Vagina (tissue), 2 donors: ENCODE results near the gene SUPT3H. TPM values are rescaled to one million over a fixed set of nuclear protein-coding genes. Genes with fewer than 3 reads are reported as not detected.
A peak's percentile ranks its signal among the peaks of the same experiment; 100 is the strongest.

Experiments used
- DNase-seq, 2 donors: peaks; one replicate each; pipeline ENCODE4 v3.0.0-alpha.2; 2017; ENCODE audit errors: extremely low spot score in 2 of 2
- H3K27ac ChIP-seq: fragments of 200-600 bp; sonication (generic); one replicate; pipeline ENCODE4 v1.5.1; 2019
- H3K27me3 ChIP-seq: fragments of 200-600 bp; sonication (generic); one replicate; pipeline ENCODE4 v1.5.1; 2019
- H3K36me3 ChIP-seq, 2 donors: fragments of 200-600 bp; sonication (generic); one replicate each; pipeline ENCODE4 v1.5.1; 2017 to 2019
- H3K4me1 ChIP-seq: fragments of 200-600 bp; sonication (generic); one replicate; pipeline ENCODE4 v1.5.1; 2019
- H3K4me3 ChIP-seq, 2 donors: fragments of 200-600 bp; sonication (generic); 1 replicate in 1 of 2; 2 replicates in 1 of 2; pipeline ENCODE4 v1.5.1; 2016 to 2019
- H3K9me3 ChIP-seq: fragments of 200-600 bp; sonication (generic); one replicate; pipeline ENCODE4 v1.5.1; 2019
- POLR2A ChIP-seq, 2 donors: fragments of 450-650 bp; IDR thresholded peaks; one replicate each; pipeline ENCODE4 v1.6.1; 2017; ENCODE audit warnings: antibody characterized with exemption in 2 of 2, mild to moderate bottlenecking in 2 of 2, moderate library complexity in 2 of 2
- POLR2AphosphoS5 ChIP-seq, 2 donors: sonication (generic); formaldehyde crosslinking; IDR thresholded peaks; one replicate each; pipeline ENCODE4 v1.9.0; 2017; ENCODE audit warnings: antibody characterized with exemption in 2 of 2, mild to moderate bottlenecking in 2 of 2, low read depth in 1 of 2; ENCODE audit not compliant: insufficient read depth in 1 of 2
- intact Hi-C: fragments of 100-400 bp; cut with DNase I; formaldehyde crosslinking; loops from one replicate; pipeline ENCODE4 v1.15.1; 2023
- total RNA-seq: library from RNA; depleted of rRNA; stranded (reverse); fragments of >200 nt; gene quantifications from one replicate; pipeline ENCODE4 v1.2.3, GENCODE V29; 2016
- TF ChIP-seq, protein P1 (sequence below), 3 experiments: fragments of 450-650 bp in 2 of 3; fragments of 200-600 bp in 1 of 3; sonication (generic) in 1 of 3; IDR thresholded peaks; one replicate each; pipeline ENCODE4 v1.5.1; 2017 to 2019; ENCODE audit warnings: antibody characterized with exemption in 3 of 3, mild to moderate bottlenecking in 2 of 3, moderate library complexity in 2 of 3

Gene SUPT3H
- total RNA-seq, 1 donor from 2014 or later = 4.2 TPM

DNA sequence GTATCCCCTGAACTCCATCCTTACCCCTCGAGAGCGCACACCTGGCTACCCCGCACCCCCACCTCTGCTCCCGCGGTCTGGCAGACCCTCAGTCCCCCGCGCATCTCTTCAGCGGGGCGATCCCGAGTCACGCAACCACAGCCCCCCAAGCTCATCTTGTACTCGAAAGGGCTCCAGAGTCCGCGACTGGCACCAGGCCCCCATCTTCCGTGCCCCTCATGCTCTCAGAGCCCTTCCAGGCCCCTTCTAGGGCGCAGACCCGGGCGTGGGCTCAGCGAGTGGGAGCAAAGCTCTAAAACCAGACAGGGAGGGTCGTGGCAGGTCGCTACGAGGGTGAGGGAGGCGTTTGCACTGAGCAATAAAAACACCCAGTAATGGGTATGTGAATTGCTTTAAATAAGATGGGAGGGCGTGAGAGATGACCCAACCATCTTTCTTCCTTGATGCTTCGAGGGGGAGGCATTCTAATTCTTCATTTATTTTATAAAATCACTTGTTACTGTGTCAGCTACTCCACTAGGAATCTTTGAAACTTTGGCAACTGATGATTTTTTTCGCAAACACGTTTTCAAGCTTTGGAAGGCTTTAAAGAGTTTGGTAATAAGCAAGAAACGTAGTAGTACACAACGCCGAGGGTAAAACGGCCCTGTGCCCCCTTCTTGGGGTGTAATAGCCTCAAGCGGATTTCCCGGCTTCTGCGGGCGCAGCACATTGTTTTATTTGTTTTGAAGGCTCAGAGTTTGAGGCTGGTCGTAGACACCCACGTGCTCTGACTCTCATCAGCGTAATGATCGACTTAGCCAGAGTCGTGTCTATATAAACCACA lies 42.6 kb upstream of the SUPT3H start:
- intact Hi-C loops = no loop called here
- H3K27ac ChIP-seq = no peak overlapping the region
- peaks cover 43% of the 10 kb centered on the region for H3K4me1 ChIP-seq
- no peaks in the 10 kb centered on the region for H3K9me3 ChIP-seq
- no peaks in the 10 kb centered on the region for H3K27me3 ChIP-seq
- no peak for DNase-seq
- no peak for TF ChIP-seq POLR2A (IDR thresholded peaks at IDR 0.05)
- TF ChIP-seq, protein P1, sequence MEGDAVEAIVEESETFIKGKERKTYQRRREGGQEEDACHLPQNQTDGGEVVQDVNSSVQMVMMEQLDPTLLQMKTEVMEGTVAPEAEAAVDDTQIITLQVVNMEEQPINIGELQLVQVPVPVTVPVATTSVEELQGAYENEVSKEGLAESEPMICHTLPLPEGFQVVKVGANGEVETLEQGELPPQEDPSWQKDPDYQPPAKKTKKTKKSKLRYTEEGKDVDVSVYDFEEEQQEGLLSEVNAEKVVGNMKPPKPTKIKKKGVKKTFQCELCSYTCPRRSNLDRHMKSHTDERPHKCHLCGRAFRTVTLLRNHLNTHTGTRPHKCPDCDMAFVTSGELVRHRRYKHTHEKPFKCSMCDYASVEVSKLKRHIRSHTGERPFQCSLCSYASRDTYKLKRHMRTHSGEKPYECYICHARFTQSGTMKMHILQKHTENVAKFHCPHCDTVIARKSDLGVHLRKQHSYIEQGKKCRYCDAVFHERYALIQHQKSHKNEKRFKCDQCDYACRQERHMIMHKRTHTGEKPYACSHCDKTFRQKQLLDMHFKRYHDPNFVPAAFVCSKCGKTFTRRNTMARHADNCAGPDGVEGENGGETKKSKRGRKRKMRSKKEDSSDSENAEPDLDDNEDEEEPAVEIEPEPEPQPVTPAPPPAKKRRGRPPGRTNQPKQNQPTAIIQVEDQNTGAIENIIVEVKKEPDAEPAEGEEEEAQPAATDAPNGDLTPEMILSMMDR (IDR thresholded peaks at IDR 0.05) = no peak
- no peak for TF ChIP-seq POLR2AphosphoS5 (IDR thresholded peaks at IDR 0.05; ENCODE audit: insufficient read depth in 1 of 2, low read depth in 1 of 2)
- H3K4me3 ChIP-seq = peak overlapping the region; percentile 69 to 75
- H3K36me3 ChIP-seq = no peaks in the 10 kb centered on the region

DNA sequence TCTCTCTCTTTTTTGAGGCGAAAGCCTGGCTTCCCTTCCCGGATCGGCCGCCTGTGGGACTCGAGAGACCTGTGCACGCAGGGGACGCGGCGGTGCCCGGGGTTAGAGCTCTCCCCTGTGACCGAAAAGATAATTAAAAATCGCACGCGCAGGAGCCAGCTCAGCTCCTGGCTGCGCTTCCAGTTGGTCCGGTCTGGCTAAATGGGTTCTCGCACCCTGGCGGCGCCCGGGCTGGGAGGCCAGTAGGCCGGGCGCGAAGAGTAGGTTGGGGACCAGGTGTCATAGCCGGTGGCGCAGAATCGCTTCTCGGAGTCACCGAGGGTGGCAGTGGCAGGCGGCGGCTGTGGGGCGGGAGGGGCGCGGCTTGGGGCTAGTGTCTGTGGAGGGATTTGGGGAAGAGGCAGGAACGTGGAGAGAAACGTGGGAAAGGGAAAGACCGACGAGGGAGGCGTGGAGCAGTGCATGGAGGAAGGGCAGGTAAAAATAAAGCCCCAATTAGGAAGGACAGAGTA lies 41.9 kb upstream of the SUPT3H start:
- H3K27ac ChIP-seq = no peak overlapping the region
- no peaks in the 10 kb centered on the region for H3K9me3 ChIP-seq
- no peaks in the 10 kb centered on the region for H3K36me3 ChIP-seq
- no peaks in the 10 kb centered on the region for H3K27me3 ChIP-seq
- H3K4me3 ChIP-seq = peak overlapping the region; percentile 69 to 75
- TF ChIP-seq POLR2A (IDR thresholded peaks at IDR 0.05) (no peak), POLR2AphosphoS5 (IDR thresholded peaks at IDR 0.05; ENCODE audit: insufficient read depth in 1 of 2, low read depth in 1 of 2) (peak in 1 of 2 donors; percentile 20)
- TF ChIP-seq, protein P1 (IDR thresholded peaks at IDR 0.05) = no peak
- no peak for DNase-seq
- intact Hi-C loops = no loop called here
- H3K4me1 ChIP-seq = peaks cover 43% of the 10 kb centered on the region

DNA sequence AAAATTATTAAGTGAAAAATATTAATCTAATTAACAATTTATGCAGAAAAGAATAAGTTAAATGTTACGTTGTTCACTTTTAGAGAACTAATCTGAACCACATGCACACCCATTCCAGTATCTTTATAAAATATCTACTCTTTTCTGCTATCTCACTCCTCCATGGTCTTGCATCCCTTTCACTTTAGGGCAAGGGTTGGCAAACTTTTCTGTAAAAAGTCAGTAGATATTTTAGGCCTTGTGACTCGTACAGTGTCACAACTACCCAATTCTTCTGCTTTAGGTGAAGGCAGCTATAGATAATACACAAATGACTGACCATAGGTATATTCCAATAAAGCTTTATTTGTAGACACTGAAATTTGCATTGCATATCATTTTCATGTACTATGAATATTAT lies 39.7 kb upstream of the SUPT3H start:
- no peak for DNase-seq
- intact Hi-C loops = no loop called here
- Histone ChIP-seq H3K27me3 (no peaks in the 10 kb centered on the region), H3K4me3 (no peak overlapping the region), H3K9me3 (no peaks in the 10 kb centered on the region), H3K4me1 (peaks cover 25% of the 10 kb centered on the region), H3K36me3 (no peaks in the 10 kb centered on the region), H3K27ac (no peak overlapping the region)
- TF ChIP-seq POLR2AphosphoS5 (IDR thresholded peaks at IDR 0.05; ENCODE audit: insufficient read depth in 1 of 2, low read depth in 1 of 2) = no peak
- TF ChIP-seq, protein P1 (IDR thresholded peaks at IDR 0.05) = no peak

DNA sequence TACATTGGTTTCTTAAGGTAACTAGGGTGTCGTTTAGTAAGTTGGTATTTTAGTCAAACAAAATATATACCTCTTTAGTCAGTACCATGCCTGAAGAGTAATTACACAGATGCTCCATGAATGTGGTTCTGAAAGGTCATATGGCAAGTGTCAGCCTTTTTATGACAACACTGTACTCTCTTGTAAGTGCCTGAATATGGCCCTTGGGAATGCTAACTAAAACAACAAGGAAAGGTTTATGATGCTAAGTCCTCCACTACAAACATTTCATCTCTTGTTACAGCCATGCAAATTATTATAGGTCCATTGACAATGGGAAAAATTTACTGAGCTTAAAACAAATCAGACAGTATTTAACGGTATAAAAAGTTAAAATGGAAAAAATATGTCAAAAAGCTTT lies 39.0 kb upstream of the SUPT3H start:
- Histone ChIP-seq H3K9me3 (no peaks in the 10 kb centered on the region), H3K36me3 (no peaks in the 10 kb centered on the region), H3K27ac (no peak overlapping the region), H3K4me3 (no peak overlapping the region), H3K27me3 (no peaks in the 10 kb centered on the region), H3K4me1 (peaks cover 25% of the 10 kb centered on the region)
- no peak for DNase-seq
- intact Hi-C loops = no loop called here
- TF ChIP-seq POLR2A (IDR thresholded peaks at IDR 0.05) = no peak

DNA sequence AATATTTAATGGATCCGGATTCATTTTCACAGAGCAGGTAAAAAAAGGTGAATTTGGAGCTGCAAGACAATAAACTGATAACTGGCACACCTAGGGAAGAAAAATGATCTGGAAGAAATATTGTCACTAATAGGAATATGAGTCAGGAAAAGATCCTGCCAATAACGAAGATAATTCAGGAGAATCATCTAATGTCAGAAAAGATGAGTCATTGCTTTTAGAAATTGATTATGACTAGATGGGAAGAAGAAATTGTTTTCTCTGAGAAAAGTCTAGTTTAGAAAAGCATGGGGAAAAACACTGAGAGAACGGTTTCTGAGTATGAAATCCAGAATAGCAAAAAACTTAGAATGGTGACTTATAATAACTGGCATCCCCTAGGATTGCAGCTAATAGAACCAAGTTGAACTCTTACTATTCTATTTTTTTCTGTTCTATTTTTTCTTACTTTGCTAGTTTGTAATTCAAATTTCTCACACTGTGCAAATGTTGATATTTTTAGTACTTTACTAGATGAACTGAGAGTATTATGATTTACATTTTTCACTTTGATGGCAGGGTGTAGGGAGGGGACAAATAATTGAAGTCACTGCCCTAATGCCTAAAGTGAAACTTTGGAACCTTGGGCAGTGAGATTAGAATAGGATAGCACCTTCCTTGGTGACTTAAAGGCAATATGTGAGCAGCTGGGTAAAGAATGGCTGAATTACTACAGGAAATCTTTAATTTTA lies 38.2 kb upstream of the SUPT3H start:
- Histone ChIP-seq H3K27me3 (no peaks in the 10 kb centered on the region), H3K4me3 (no peak overlapping the region), H3K9me3 (no peaks in the 10 kb centered on the region), H3K4me1 (peaks cover 18% of the 10 kb centered on the region), H3K36me3 (no peaks in the 10 kb centered on the region), H3K27ac (no peak overlapping the region)
- intact Hi-C loops = no loop called here
- no peak for DNase-seq
- TF ChIP-seq POLR2A (IDR thresholded peaks at IDR 0.05) (no peak), POLR2AphosphoS5 (IDR thresholded peaks at IDR 0.05; ENCODE audit: insufficient read depth in 1 of 2, low read depth in 1 of 2) (no peak)
- TF ChIP-seq, protein P1 (IDR thresholded peaks at IDR 0.05) = no peak
